Coronary artery (tissue), 2 donors: Measurements from ENCODE around the gene CTSS.
"Not testable (repeated sequence)": the region's sequence is repeated elsewhere in the genome, so short reads cannot be mapped to it uniquely, and the experiment has no call there.

Experiments used
- DNase-seq: peaks from one replicate; pipeline ENCODE4 v3.0.0-alpha.2; 2017; ENCODE audit warnings: low spot score
- H3K27ac ChIP-seq, 2 donors: fragments of 200-600 bp; sonication (generic); one replicate each; pipeline ENCODE4 v1.5.1; 2016 to 2019
- H3K4me3 ChIP-seq: fragments of 200-600 bp; sonication (generic); 2 replicates; pipeline ENCODE4 v1.5.1; 2016; ENCODE audit warnings: mild to moderate bottlenecking, moderate library complexity
- CTCF ChIP-seq: fragments of 200-600 bp; sonication (generic); IDR thresholded peaks from one replicate; pipeline ENCODE4 v1.5.1; 2019; ENCODE audit warnings: antibody characterized with exemption

The CTSS gene

GRCh38 chr1:150807249-150808023, 41.9 kb upstream of the CTSS start:
- DNase-seq: no peak
- no peak for TF ChIP-seq CTCF
- peak overlapping the region in 1 of 2 donors; percentile 38 for H3K27ac ChIP-seq
- H3K4me3 ChIP-seq: peak overlapping the region; percentile 50

GRCh38 chr1:150805899-150806298, 40.3 kb upstream of the CTSS start:
- Histone ChIP-seq H3K4me3 (no peak overlapping the region), H3K27ac (no peak overlapping the region)
- no peak for DNase-seq
- no peak for TF ChIP-seq CTCF

GRCh38 chr1:150804671-150805070, 39.1 kb upstream of the CTSS start:
- no peak for DNase-seq
- no peak for TF ChIP-seq CTCF
- H3K27ac ChIP-seq: no peak overlapping the region
- H3K4me3 ChIP-seq: no peak overlapping the region

- Histone ChIP-seq H3K4me3 (no peak overlapping the region), H3K27ac (no peak overlapping the region)
- no peak for TF ChIP-seq CTCF
- DNase-seq: no peak
Measured at GRCh38 chr1:150799089-150799488, 33.5 kb upstream of the CTSS start.

GRCh38 chr1:150798525-150798924, 32.9 kb upstream of the CTSS start:
- Histone ChIP-seq H3K27ac (no peak overlapping the region), H3K4me3 (no peak overlapping the region)
- no peak for TF ChIP-seq CTCF
- DNase-seq: no peak

- Histone ChIP-seq H3K4me3 (no peak overlapping the region), H3K27ac (no peak overlapping the region)
- TF ChIP-seq CTCF: no peak
- DNase-seq: no peak
Measured at GRCh38 chr1:150796374-150796773, 30.8 kb upstream of the CTSS start.

- DNase-seq, H3K4me3 ChIP-seq, H3K27ac ChIP-seq: not testable (repeated sequence)
Measured at GRCh38 chr1:150793778-150794177, 28.2 kb upstream of the CTSS start.
